GM19035 (cell line): ENCODE results near the gene WDR7.

Experiments
- ATAC-seq: cut with Tn5 transposase; IDR thresholded peaks from one replicate; pipeline ENCODE4 v1.9.1; 2021; ENCODE audit not compliant: unreplicated experiment

WDR7 gene

GRCh38 chr18:56789889-56790180 lies 138.7 kb downstream of the WDR7 start:
- ATAC-seq, result no peak

- no peak for ATAC-seq
Measured at GRCh38 chr18:56795381-56795780, 144.2 kb downstream of the WDR7 start.

GRCh38 chr18:56799756-56800155 lies 148.6 kb downstream of the WDR7 start:
- no peak for ATAC-seq

- ATAC-seq, result no peak
Measured at GRCh38 chr18:56803051-56803450, 151.9 kb downstream of the WDR7 start.

GRCh38 chr18:56804395-56804794 lies 153.2 kb downstream of the WDR7 start:
- ATAC-seq, result peak; percentile 72

- no peak for ATAC-seq
Measured at GRCh38 chr18:56807901-56808300, 156.7 kb downstream of the WDR7 start.

GRCh38 chr18:56812674-56813073 lies 161.5 kb downstream of the WDR7 start:
- no peak for ATAC-seq

GRCh38 chr18:56815926-56816325 lies 164.8 kb downstream of the WDR7 start:
- ATAC-seq, result no peak

- ATAC-seq, result no peak
Measured at GRCh38 chr18:56823986-56824565, 172.9 kb downstream of the WDR7 start.

- no peak for ATAC-seq
Measured at GRCh38 chr18:56825321-56825720, 174.2 kb downstream of the WDR7 start.

GRCh38 chr18:56825878-56826277 lies 174.7 kb downstream of the WDR7 start:
- ATAC-seq, result no peak

GRCh38 chr18:56831988-56832387 lies 180.8 kb downstream of the WDR7 start:
- no peak for ATAC-seq

- no peak for ATAC-seq
Measured at GRCh38 chr18:56835331-56835730, 184.2 kb downstream of the WDR7 start.

- ATAC-seq, result no peak
Measured at GRCh38 chr18:56836173-56836572, 185.0 kb downstream of the WDR7 start.

- no peak for ATAC-seq
Measured at GRCh38 chr18:56841836-56842235, 190.7 kb downstream of the WDR7 start.

GRCh38 chr18:56843241-56843640 lies 192.1 kb downstream of the WDR7 start:
- ATAC-seq, result no peak

- ATAC-seq, result no peak
Measured at GRCh38 chr18:56844556-56844955, 193.4 kb downstream of the WDR7 start.

GRCh38 chr18:56851774-56852173 lies 200.6 kb downstream of the WDR7 start:
- ATAC-seq, result peak; percentile 85

GRCh38 chr18:56853961-56854360 lies 202.8 kb downstream of the WDR7 start:
- no peak for ATAC-seq

GRCh38 chr18:56861244-56861643 lies 210.1 kb downstream of the WDR7 start:
- no peak for ATAC-seq

GRCh38 chr18:56869189-56869777 lies 218.1 kb downstream of the WDR7 start:
- peak; percentile 86 for ATAC-seq

- ATAC-seq, result no peak
Measured at GRCh38 chr18:56870982-56871381, 219.8 kb downstream of the WDR7 start.

- ATAC-seq, result no peak
Measured at GRCh38 chr18:56872140-56872539, 221.0 kb downstream of the WDR7 start.
